Right ventricle myocardium superior (tissue), 1 donor: ENCODE results near the gene PASK. TPM values are rescaled to one million over a fixed set of nuclear protein-coding genes. Genes with fewer than 3 reads are reported as not detected.

ENCODE experiments used
- ATAC-seq: fragments of 200-7000 bp; cut with Tn5 transposase; one replicate; pipeline ENCODE4 v1.9.1; 2020; ENCODE audit warnings: mild to moderate bottlenecking; ENCODE audit not compliant: poor library complexity
- DNase-seq: peaks from one replicate; pipeline ENCODE4 v3.0.0-alpha.2; 2020
- intact Hi-C: fragments of 100-400 bp; cut with DNase I; formaldehyde crosslinking; loops from one replicate; pipeline ENCODE4 v1.11.2; 2022
- total RNA-seq: library from RNA; stranded (reverse); fragmentation: NEBNext Ultra II Directional; extraction: Animal tissue kit (Norgen Biotek cat#: 25700); gene quantifications from one replicate; pipeline ENCODE4 v1.2.1, GENCODE V29; 2021
- donor health status: DM: no; HTN: yes; CAD: no; lungs with severe emphysema.

Gene PASK
- total RNA-seq, 1 donor from 2014 or later: 3.2 TPM

- intact Hi-C loops: no loop called here
- peak; percentile 8 for DNase-seq
- no peak for ATAC-seq
Observed at GRCh38 chr2:241183221-241183620, 33.9 kb upstream of the PASK start.

GRCh38 chr2:241182531-241183133 is 33.4 kb upstream of the PASK start:
- intact Hi-C loops: no loop called here
- ATAC-seq (no peak), DNase-seq (peak; percentile 23)

GRCh38 chr2:241182126-241182525 is 32.9 kb upstream of the PASK start:
- intact Hi-C loops: no loop called here
- DNase-seq: no peak
- no peak for ATAC-seq

GRCh38 chr2:241180495-241180894 is 31.2 kb upstream of the PASK start:
- intact Hi-C loops: no loop called here
- ATAC-seq (no peak), DNase-seq (peak; percentile 26)

- peak; percentile 3 for DNase-seq
- no peak for ATAC-seq
- intact Hi-C loops: no loop called here
Observed at GRCh38 chr2:241179899-241180298, 30.6 kb upstream of the PASK start.

- intact Hi-C loops: no loop called here
- ATAC-seq (no peak), DNase-seq (peak; percentile 37)
Observed at GRCh38 chr2:241178961-241179360, 29.7 kb upstream of the PASK start.

GRCh38 chr2:241177526-241178334 is 28.5 kb upstream of the PASK start:
- ATAC-seq: no peak
- DNase-seq: peak; percentile 15
- intact Hi-C loops: no loop called here

- DNase-seq (peak; percentile 19), ATAC-seq (no peak)
- intact Hi-C loops: no loop called here
Observed at GRCh38 chr2:241173557-241173956, 24.3 kb upstream of the PASK start.

GRCh38 chr2:241168366-241168765 is 19.1 kb upstream of the PASK start:
- ATAC-seq (no peak), DNase-seq (no peak)
- intact Hi-C loops: no loop called here

- DNase-seq (no peak), ATAC-seq (no peak)
- intact Hi-C loops: no loop called here
Observed at GRCh38 chr2:241163601-241164118, 14.4 kb upstream of the PASK start.

GRCh38 chr2:241161646-241162281 is 12.5 kb upstream of the PASK start:
- peak; percentile 87 for DNase-seq
- intact Hi-C loops: no loop called here
- ATAC-seq: peak; percentile 95

- ATAC-seq (no peak), DNase-seq (no peak)
- intact Hi-C loops: no loop called here
Observed at GRCh38 chr2:241160318-241160717, 11.0 kb upstream of the PASK start.

- intact Hi-C loops: no loop called here
- ATAC-seq (no peak), DNase-seq (no peak)
Observed at GRCh38 chr2:241159116-241159515, 9.8 kb upstream of the PASK start.

- intact Hi-C loops: no loop called here
- no peak for DNase-seq
- no peak for ATAC-seq
Observed at GRCh38 chr2:241158546-241158900, 9.3 kb upstream of the PASK start.

GRCh38 chr2:241157841-241158545 is 8.7 kb upstream of the PASK start:
- ATAC-seq: no peak
- intact Hi-C loops: no loop called here
- DNase-seq: no peak

- ATAC-seq (no peak), DNase-seq (no peak)
- intact Hi-C loops: no loop called here
Observed at GRCh38 chr2:241156971-241157441, 7.7 kb upstream of the PASK start.

GRCh38 chr2:241155936-241156335 is 6.7 kb upstream of the PASK start:
- no peak for ATAC-seq
- no peak for DNase-seq
- intact Hi-C loops: no loop called here

- no peak for ATAC-seq
- intact Hi-C loops: no loop called here
Observed at GRCh38 chr2:241154915-241155314, 5.6 kb upstream of the PASK start.

GRCh38 chr2:241153616-241154015 is 4.3 kb upstream of the PASK start:
- ATAC-seq (no peak), DNase-seq (no peak)
- intact Hi-C loops: no loop called here

More at GRCh38 chr2:241154915-241155314, 5.6 kb upstream of the PASK start:
- DNase-seq: no peak
